NK-92 (cell line): ENCODE data around the gene GRIK5.

Experiments used
- DNase-seq: peaks from one replicate; lab custom pipeline; 2025; ENCODE audit not compliant: unreplicated experiment; lab: John Stamatoyannopoulos, UW

GRIK5 gene

DNA sequence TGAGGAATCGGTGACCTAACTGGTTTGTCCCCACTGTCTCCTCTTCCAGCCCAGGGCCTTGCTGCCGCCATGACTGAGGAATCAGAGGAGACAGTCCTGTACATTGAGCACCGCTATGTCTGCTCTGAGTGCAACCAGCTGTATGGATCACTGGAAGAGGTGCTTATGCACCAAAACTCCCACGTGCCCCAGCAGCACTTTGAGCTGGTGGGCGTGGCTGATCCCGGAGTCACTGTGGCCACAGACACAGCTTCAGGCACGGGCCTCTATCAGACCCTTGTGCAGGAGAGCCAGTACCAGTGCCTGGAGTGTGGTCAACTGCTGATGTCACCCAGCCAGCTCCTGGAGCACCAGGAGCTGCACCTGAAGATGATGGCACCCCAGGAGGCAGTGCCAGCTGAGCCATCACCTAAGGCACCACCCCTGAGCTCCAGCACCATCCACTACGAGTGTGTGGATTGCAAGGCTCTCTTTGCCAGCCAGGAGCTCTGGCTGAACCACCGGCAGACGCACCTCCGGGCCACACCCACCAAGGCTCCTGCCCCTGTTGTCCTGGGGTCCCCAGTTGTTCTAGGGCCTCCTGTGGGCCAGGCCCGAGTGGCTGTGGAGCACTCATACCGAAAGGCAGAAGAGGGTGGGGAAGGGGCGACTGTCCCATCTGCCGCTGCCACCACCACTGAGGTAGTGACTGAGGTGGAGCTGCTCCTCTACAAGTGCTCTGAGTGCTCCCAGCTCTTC, 8.7 kb upstream of the GRIK5 start:
- no peak for DNase-seq

DNA sequence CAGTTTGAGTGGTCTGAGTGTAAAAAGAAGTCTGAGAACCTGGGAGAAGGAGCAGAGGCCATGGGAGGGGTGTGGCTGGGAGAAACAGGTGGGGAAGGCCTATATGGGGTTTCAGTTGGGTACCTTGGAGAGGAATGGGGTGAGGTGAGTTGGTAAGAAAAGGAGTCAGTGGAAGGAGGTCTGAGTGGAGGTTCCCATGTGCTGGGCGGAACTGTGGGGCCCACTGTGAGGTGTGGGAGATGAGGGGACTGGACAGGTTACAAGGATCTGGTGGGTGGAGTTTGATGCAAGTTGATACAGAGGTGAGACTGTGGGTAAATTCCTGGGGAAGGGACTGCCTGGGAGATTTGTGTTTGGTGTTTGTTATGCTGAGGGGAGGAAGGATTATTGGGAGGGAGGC, 8.1 kb upstream of the GRIK5 start:
- DNase-seq, result no peak

DNA sequence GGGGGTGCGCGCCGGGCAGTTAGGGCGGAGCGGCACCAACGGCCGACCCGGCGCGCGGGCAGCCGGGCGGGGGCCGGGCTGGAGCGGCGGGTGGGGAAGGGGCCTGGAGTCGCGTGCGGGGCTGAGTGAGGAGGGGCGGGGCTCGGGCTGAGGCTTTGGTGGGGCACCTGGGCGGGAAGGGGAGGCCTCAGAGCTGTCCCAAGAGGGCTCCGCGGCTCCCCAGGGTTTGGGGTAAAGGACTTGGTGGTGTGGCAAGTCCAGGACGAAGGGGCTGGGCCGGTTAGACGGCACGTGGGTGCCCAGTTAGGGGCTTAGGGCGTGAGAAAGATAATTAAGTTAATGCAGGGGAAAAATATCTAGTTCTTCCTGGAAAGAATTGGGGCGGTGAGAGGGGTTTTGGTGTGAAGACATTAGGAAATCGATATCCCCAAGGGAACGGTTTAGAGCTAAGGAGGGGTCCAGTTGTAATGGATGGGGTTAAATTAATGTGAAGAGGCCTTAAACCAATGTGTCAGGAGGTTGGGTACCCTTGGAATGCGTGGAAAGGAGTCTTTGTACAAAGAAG, 6.5 kb upstream of the GRIK5 start:
- no peak for DNase-seq

DNA sequence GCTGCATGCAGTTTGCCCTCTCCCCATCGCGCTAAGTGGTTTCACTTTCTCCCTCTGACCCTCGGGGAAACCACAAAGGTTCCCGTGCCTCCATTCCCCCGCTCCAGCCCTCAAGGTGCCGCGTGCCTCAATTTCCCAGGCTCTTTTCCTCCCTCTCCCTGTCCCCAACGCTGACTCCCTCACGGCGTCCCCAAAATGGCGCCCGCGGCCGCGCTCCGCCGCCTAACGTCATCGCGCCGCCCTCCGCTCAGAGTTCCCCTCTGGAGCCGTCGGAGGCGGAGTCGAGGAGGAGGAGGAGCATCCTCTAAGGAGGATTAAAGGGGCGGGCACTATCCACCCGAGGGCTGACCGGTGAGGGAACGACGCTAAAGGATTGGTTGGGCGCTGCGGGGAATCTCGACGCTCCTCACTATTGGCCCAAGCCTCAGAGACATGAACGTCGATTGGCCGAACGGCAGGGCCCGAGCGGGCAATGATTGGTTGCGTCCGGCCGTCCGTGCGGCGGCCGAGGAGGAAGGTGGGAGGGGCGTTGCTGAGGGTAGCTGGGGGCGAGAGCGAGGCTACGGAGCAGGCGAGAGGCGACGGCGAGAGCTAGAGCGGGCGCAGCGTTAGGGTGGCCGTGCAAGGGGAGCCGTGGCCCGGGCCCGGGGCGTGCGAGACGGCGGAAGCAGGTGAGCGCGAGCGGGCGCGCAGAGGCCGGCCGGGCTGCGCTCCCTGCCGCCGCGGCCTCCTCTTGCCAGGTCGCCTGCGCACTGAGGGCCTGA, 5.8 kb upstream of the GRIK5 start, which contains the start of gene ZNF574:
TSS of gene ZNF574 (plus strand) at position 551 of the 764 bp plus-strand sequence. CDS start 2,441 bp downstream, outside the sequence.
- peak; percentile 88 for DNase-seq

DNA sequence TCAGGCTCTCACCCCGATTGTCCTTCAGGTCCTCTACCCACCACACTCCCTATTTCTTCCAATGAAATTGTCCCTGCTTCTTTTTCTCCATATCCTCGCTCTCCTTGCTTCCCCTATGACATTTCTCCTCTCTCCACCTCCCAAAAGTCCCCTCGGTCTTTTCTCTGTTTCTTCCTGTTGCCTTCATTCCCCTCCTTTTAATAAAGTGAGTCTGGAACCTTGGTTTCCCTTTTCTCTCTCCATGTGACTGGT, 5.3 kb upstream of the GRIK5 start:
- DNase-seq, result no peak

DNA sequence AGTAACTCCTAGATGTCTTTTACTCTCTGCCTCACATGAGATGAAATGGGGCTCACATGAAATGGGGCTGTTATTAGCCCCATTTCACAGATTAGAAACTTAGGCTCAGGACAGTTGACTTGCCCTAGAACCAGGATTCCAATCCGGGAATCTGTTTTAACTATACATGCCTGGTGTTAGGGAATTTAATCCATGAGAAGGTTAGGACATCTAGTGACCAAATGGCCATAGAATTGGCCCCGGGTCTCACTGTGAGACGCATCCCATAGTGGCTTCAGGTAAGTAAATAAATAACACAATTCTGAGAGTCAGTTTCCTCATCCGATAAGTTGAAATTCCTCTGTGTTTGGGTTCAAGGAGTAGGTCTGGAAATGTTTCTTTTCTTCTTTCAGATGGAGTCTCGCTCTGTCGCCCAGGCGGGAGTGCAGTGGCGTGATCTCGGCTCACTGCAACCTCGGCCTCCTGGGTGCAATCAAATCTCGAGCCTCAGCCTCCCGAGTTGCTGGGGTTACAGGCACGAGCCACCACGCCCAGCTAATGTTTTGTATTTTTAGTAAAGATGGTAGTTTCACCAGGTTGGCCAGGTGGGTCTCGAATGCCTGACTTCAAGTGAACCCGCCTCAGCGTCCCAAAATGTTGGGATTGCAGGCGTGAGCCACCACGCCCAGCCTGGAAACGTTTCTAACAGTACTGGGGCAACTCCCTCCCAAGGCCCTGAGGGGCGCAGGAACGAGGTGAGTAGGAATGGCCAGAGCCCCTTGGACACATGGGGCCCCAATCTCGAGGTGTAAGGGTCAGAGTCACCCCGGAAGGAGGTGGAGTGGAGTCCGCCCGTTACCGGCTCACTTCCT, 4.7 kb upstream of the GRIK5 start:
- DNase-seq, result no peak

DNA sequence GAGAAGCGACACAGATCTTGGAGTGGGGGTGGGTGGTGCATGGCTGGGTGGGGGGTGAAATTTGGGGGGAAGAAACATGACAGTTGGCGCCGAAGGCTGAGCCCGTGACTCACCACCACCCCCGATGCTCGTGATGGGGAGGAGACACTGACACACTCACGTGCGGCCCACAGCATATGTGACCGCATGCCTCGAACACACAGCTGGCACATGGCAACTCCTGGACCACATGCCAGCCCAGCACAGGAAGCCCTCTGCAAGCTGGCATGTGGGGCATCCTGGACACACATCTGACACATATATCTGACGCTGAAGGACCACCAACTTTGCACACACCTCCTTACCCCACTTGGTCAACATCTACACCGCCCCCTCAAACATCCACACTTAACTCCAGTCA, 1.2 kb upstream of the GRIK5 start:
- DNase-seq, result no peak

DNA sequence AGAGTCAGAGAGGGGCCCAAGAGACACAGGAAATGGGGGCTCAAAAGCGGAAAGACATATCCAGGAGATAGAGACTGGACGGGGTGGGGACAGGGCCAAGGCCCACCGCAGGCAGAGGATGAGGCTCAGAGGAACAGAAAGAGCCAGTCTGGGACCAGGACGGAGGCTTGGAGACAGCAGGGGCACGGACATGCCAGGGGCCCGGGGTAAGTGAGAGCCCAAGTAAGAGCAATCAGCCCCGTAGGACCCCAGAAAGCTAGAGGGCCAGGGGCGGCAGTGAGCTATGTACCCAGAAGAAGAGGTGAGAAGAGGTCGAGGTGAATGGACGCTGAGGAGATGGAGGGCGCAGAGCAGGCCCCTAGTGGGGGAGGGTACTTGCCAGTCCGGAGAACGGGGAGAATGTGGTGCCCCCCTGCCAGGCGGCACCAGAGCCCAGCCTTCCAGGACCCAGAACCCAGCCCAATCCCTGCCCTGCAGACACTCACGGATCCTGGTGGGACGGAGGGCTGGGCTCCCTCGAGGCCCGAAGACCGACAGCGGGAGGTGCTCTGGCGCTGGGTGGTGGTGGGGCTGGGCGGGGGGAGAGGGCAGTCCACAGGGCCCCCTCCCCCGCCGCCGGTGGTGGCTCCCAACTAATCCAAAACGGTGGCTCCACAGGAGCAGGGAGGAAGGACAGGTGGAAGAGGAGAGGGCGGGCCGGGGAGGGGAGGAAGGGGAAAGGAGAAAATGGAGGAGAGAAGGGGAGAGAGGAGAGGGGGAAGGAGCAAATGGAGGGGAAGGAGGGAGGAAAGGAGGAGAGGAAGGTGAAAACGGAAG, 1.0 kb downstream of the GRIK5 start:
- DNase-seq, result no peak

DNA sequence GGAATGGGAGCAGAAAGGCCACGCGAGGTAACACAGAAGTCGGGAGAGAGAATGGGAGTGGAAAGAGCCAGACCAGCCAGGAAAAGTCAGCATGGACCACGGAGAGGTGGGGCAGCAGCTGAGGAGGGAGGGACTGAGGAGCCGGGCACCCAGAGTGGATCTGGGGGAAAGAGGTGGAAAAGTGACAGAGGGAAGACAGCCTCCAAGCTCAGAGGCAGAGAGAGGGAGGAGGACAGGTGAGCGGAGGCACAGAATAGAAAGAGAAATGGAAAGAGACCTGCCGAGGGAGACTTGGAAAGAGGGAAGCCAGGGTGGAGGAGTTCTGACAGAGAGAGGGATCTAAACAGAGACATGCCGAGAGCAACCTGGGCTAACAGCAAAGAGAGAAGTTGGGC, 1.6 kb downstream of the GRIK5 start:
- DNase-seq, result no peak

DNA sequence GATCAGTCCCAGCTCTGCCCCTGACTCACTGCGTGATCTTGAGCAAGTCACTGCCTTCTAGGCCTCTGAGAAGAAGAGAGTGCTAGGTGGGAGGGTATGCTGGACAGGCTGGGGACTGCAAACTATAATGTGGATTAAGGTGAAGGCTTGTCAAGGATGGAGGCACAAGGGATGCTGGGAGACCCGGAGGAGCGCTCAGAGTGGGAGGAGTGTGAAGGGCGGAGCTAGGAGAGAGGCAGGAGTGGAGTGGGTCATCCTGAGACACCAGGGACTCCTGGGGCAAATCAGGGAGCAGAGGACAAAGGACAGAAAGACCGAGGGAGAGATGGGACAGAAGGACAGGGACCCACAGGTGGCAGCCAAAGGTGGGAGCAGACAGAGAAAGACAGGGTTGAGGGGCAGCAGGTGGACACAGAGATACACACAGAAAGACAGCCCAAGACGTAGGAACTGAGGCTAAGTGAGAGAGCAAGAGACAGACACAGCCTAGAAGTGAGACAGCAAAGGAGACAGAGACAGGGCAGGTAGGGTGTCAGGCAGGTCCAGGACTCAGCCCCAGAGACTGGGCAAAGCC, 2.6 kb downstream of the GRIK5 start:
- DNase-seq, result no peak

DNA sequence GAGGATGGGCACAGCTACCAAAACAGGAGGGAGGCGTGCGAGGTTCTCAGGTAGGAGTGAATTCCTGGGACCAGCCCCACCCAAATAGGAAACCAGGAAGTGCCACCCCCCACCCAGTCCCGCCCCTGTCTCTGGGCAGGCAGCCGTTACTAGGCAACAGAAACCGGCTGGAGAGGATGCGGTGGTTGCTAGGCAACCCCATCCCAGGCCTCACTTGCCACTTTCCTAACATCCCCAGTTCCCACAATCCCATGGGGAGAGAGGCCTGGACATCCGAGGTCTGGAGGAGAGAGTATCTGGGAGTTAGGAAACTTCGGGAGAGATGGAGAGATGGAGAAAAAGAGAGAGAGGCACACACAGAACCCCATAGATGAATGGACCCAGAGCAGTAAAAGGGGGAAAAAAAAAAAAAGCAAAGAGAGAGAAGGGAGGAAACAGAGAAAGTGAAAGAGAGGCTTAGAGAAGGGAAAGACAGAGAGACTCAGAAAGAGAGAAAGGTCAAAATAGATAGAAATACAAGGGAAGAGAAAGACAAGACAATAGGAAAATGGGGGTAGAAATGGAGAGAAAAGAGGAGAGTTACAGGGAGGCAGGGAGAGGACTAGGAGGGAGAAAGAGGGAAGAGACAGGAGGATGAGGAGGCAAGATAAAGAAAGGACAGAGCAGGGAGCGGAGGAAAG, 3.8 kb downstream of the GRIK5 start:
- DNase-seq, result no peak

DNA sequence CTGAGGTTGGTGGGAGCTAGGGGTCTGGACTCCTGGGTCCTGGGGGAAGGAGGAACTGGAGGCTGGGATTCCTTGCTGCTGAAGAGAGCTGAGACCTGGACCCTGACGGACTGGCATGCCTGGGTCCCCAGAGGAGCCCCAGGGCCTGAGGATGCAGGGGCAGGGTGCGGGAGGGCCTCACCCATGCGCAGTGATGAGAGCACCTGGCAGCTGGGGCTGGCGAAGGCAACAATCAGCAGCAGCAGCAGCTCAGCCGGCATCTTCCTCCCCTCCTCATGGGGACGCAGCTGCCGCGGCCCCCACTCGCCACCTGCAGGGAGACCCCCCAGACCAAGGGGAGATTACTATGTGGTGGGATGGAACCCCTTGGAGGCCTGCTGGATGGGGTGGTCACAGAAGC, 4.5 kb downstream of the GRIK5 start:
- no peak for DNase-seq

DNA sequence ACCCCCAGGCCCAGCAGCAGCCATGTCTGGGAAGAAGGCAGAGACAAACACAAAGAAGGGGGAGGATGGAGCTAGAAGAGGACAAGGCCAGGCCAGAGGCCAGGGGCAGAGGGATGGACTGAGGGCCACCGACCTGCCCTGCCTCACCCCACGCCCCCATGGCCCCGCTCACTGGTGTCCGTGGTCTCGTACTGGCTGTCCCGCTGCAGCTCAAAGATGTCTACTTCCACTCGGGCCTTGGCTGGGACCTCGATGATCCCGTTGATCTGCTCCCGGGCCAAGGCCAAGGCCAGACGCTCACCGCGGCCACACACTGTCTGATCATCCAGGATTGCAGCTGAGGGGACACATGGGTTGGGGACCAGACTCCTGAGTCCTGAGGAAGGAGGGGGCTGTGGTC, 5.0 kb downstream of the GRIK5 start:
- no peak for DNase-seq

DNA sequence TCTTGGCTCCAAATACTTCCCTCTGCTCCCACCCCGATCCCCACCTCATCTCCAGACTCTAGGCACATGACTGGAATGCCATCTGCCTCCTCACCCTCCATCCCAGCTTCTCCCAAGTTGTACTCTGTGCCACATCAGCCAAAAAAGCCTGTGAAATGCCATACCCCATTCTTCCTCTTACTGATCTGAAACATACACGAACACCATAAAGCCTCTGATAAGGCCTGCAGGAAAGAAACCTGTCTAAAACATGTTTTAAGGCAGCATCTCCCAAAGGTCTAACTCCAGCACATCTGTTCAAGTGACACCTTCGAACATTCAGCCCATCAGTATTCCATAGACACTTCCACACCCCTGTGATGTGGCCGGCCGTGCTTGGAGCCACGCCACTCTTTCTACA, 5.6 kb downstream of the GRIK5 start:
- no peak for DNase-seq

DNA sequence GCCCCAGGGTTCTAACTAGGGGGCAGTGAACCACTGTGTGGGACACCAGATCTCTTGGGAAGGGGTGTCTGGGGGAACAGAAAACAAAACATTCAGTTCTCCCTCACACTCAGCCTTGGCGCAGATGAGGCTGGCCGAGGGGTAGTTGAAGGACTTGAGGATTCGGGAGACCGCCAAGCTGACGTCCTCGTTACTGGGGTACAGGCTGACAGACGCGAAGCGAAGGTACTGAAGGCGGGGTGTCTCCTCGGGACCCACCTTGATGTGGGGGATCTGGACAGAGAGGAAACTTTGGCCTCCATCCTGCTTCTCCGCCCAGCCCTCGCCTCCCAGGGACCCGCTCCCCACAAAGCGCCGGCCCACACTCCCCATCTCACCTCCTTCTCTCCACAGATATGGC, 7.6 kb downstream of the GRIK5 start:
- no peak for DNase-seq

DNA sequence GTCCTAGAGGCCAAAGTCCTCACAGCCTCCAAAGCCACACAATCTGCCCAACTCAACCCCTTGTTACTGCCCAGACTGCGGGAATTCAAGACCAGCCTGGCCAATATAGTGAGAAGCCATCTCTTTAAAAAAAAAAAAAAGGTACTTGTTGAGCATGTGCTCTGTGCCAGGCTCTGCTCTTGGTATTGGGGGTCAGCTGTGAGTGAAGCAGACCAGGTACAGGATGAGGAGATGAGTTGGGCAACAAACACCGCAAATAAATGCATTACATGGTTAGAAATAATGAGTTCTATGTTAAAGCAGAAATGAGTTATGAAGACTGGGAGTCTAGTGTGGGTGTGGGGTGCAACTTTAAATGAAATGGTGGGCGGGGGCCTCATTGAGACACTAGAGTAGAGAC, 9.9 kb downstream of the GRIK5 start:
- DNase-seq, result no peak

DNA sequence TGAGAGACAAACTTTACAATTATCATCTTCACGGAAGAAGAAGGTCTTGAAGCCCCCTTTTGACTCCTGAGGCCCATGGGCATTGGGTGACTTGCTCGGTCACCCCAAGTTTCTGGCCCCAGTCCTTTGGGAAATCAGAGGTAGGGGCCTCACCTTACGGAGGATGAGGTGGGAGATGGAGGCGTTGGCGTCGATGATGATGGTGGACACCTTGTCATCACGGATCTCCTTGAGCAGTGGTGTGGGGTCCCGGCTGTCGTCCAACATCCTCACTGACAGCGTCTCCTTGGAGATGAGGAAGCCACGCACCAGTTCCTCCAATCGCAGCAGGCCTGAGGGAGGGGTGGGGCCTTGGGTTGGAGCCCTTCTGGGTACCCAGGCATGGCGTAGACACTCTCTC, 10.8 kb downstream of the GRIK5 start:
- DNase-seq, result no peak

DNA sequence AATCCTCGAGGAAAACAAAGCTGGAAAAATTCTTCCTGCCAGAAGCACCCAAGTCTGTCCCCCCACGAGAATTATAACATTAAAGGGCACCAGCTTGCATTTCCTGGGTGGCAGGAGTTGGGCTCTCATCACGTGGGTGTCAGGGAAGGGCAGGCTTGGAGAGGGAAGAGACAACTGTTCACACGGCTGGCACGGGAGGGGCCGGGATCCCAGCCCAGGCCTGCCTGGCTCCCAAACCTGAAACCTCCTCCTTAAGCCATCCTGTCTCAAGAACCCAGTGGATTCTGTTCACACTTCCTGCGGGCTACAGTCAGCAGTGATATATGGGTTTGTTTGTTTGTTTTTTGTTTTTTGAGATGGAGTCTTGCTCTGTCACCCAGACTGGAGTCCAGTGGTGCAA, 12.2 kb downstream of the GRIK5 start:
- no peak for DNase-seq

DNA sequence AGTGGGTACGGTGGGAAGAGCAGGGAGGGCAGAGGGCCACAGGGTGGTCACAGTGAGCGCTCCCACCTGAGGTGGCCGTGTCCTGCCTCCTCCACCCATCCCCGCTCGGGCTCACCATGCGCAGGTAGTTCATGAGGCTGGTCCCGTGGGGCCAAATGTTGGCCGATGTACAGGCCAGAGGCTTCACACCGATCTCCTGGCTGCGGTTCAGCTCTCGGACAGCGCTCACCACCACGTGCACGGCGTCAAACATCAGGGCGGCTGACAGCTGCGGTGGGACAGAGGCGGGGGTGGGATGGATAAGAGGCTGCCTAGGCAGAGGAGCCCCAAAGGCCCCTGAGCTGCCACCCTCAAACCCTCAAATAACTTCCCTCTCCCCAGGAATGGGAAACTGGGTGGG, 15.8 kb downstream of the GRIK5 start:
- DNase-seq, result no peak
